Measurements from ENCODE around the gene CELA1. TPM values are rescaled to one million over a fixed set of nuclear protein-coding genes. Genes with fewer than 3 reads are reported as not detected.

The CELA1 gene
- total RNA-seq, 2 experiments from 2014 or later, result not detected

GRCh38 chr12:51342416-51342815, 4.1 kb downstream of the CELA1 start:
- no TSS peak for BruUV-seq (replicated peaks)
- Histone ChIP-seq H3K4me1 (ENCODE audit: insufficient read depth, low read length, poor library complexity, severe bottlenecking) (peaks cover 9% of the 10 kb centered on the region), H4K20me1 (ENCODE audit: insufficient read depth, low read length) (no peaks in the 10 kb centered on the region), H3K9me3 (ENCODE audit: low read length) (no peaks in the 10 kb centered on the region), H3K4me3 (ENCODE audit: low read depth, low read length, poor library complexity, severe bottlenecking) (no peak overlapping the region), H3K4me2 (ENCODE audit: low read length) (no peak overlapping the region), H2AFZ (ENCODE audit: low read length) (no peak overlapping the region), H3K9me2 (ENCODE audit: insufficient read depth, low read length) (no peaks in the 10 kb centered on the region), H3K27ac (ENCODE audit: low read depth, low read length, poor library complexity, severe bottlenecking) (no peak overlapping the region), H3K79me2 (ENCODE audit: insufficient read depth, low read depth, low read length) (no peaks in the 10 kb centered on the region), H3K36me3 (ENCODE audit: insufficient read depth, low read length) (no peaks in the 10 kb centered on the region)
- ChIA-PET POLR2A (interaction anchor here (0.6 to 0.8 kb wide), 2 partner anchors 22 to 107 kb away, joined by 3 read pairs; no protein-coding TSS in a partner anchor), CTCF (ENCODE audit: unreplicated experiment) (interaction anchor here (2.8 kb wide), 1 partner anchor 80 kb away, joined by 16 read pairs; no protein-coding TSS in a partner anchor)
- TF ChIP-seq CTCF (conservative IDR thresholded peaks at IDR 0.05; ENCODE audit: low read length) (no peak), EZH2phosphoT487 (IDR thresholded peaks at IDR 0.05; ENCODE audit: borderline replicate concordance, low read depth, low read length) (no peak)
- no peak for DNase-seq (ENCODE audit: low spot score)
- intact Hi-C loops (cut with micrococcal nuclease; ENCODE audit: unreplicated experiment), result loop anchor here (5.0 to 10.0 kb wide), 2 partner anchors 515 to 578 kb away; partner anchors contain the start of gene ATF1

DNA sequence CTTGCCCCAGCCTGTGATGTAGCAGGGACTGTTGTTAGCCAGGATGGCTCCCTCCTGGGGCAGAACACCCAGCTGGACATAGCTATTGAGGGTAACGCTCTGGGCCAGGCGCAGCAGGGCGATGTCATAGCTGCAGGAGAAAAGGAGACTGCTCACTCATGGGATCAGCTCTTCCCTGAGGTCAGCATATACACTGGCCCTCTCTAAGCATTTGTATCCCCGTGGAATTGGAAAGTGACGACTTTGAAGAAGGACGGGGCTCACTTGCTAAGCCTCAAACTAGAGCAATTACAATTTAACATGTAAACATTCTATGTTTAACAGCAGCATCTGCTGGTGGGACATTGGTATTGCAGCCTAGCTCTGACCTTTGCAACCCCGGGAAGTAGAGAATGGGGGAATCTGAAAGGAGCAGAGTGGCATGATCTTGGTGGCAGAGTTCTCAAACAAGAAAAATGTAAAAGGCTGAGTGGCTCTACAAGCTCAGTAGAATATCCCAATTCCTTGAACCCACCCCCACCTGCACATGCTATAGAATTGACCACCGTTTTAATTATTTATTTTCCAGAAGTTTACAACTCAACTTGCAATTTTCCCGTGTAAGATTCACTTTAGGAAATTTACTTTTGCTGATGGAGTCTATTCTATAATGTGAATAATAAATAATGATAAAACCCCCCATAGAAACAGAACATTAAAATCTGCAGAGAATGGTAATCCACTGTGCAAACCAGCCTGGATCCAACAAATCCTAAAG, 5.0 kb downstream of the CELA1 start:
- Histone ChIP-seq H3K4me2 (ENCODE audit: low read length) (no peak overlapping the region), H2AFZ (ENCODE audit: low read length) (no peak overlapping the region; the same call in 1 of the 2 replicates), H3K4me3 (ENCODE audit: low read depth, low read length, poor library complexity, severe bottlenecking) (no peak overlapping the region), H3K27ac (ENCODE audit: low read depth, low read length, poor library complexity, severe bottlenecking) (no peak overlapping the region), H3K9me2 (ENCODE audit: insufficient read depth, low read length) (no peaks in the 10 kb centered on the region), H3K36me3 (ENCODE audit: insufficient read depth, low read length) (no peaks in the 10 kb centered on the region), H3K4me1 (ENCODE audit: insufficient read depth, low read length, poor library complexity, severe bottlenecking) (peaks cover 9% of the 10 kb centered on the region), H3K79me2 (ENCODE audit: insufficient read depth, low read depth, low read length) (no peaks in the 10 kb centered on the region), H3K9me3 (ENCODE audit: low read length) (no peaks in the 10 kb centered on the region), H4K20me1 (ENCODE audit: insufficient read depth, low read length) (no peaks in the 10 kb centered on the region)
- ChIA-PET POLR2A (interaction anchor here (0.5 to 1.5 kb wide), 9 partner anchors 9 to 314 kb away, joined by 3 to 6 read pairs (median 4); no protein-coding TSS in a partner anchor), CTCF (ENCODE audit: unreplicated experiment) (interaction anchor here (0.6 to 2.8 kb wide), 9 partner anchors 9 to 265 kb away, joined by 3 to 16 read pairs (median 5); partner anchors contain the start of gene SMAGP)
- no TSS peak for BruUV-seq (replicated peaks)
- TF ChIP-seq EZH2phosphoT487 (IDR thresholded peaks at IDR 0.05; ENCODE audit: borderline replicate concordance, low read depth, low read length) (no peak), CTCF (conservative IDR thresholded peaks at IDR 0.05; ENCODE audit: low read length) (peak; percentile 99)
- intact Hi-C loops (cut with micrococcal nuclease; ENCODE audit: unreplicated experiment), result loop anchor here (1.0 to 10.0 kb wide), 5 partner anchors 72 to 577 kb away; partner anchors contain the start of gene ATF1
- DNase-seq (ENCODE audit: low spot score), result peak; percentile 78

All from OCI-LY7 (cell line).